GM12873 (cell line): Measurements from ENCODE around the gene ANK3.

Experiments
- TF ChIP-seq, protein P1 (sequence below): IDR thresholded peaks from 2 replicates; pipeline ENCODE4 v1.5.1; 2012; ENCODE audit warnings: low read depth, mild to moderate bottlenecking, moderate library complexity, low read length, control low read depth; ENCODE audit not compliant: insufficient read depth; ENCODE audit errors: missing control alignments

ANK3 gene

GRCh38 chr10:60189861-60190475 lies 199.7 kb downstream of the ANK3 start:
- TF ChIP-seq, protein P1, sequence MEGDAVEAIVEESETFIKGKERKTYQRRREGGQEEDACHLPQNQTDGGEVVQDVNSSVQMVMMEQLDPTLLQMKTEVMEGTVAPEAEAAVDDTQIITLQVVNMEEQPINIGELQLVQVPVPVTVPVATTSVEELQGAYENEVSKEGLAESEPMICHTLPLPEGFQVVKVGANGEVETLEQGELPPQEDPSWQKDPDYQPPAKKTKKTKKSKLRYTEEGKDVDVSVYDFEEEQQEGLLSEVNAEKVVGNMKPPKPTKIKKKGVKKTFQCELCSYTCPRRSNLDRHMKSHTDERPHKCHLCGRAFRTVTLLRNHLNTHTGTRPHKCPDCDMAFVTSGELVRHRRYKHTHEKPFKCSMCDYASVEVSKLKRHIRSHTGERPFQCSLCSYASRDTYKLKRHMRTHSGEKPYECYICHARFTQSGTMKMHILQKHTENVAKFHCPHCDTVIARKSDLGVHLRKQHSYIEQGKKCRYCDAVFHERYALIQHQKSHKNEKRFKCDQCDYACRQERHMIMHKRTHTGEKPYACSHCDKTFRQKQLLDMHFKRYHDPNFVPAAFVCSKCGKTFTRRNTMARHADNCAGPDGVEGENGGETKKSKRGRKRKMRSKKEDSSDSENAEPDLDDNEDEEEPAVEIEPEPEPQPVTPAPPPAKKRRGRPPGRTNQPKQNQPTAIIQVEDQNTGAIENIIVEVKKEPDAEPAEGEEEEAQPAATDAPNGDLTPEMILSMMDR = no peak

DNA sequence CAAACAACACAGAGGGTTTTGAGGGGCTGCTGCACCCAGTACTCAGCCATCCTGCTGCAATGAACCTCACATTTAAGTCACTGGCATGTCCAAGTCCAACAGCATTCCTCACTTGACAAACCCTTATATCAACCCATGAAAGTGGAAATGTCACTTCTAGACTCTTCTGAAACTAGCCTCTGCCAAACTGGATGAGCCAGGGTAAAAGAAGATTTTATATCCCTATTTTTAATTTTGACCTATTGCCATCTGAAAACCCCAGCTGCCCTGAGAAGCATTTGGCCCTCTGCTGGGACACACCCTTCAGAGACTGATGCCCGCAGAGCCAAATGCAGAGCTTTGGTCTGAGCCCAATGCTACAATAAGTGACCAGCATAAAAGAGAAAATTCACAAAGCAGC lies 201.1 kb downstream of the ANK3 start:
- TF ChIP-seq, protein P1 = no peak

- TF ChIP-seq, protein P1 = no peak
Measured at GRCh38 chr10:60187691-60188090, 202.0 kb downstream of the ANK3 start.

- TF ChIP-seq, protein P1 = no peak
Measured at GRCh38 chr10:60186315-60187071, 203.2 kb downstream of the ANK3 start.

GRCh38 chr10:60185421-60185820 lies 204.3 kb downstream of the ANK3 start:
- TF ChIP-seq, protein P1 = no peak

- TF ChIP-seq, protein P1 = no peak
Measured at GRCh38 chr10:60182691-60183090, 207.0 kb downstream of the ANK3 start.

DNA sequence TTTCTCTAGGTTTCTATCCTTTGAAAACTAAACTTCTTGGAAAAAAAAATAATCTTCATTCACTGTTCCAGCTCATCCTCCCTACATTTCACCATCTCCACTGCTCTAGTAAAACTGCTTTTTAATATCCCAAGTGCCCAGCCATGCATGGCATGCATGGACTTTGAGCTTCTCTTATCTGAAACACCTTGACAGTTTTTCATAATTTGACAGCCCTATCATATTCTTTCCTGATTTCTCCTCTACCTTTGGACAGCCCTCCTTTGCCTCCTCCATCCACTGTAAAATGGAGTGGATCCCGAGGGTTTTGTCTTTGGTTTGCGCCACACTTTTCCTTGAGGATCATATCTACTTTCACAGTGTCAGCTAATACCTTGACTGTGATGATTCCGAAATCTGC lies 212.8 kb downstream of the ANK3 start:
- TF ChIP-seq, protein P1 = no peak
